ENCODE measurements around the gene ATXN1. TPM values are rescaled to one million over a fixed set of nuclear protein-coding genes. Genes with fewer than 3 reads are reported as not detected.

The ATXN1 gene
- total RNA-seq, 1 experiment from 2014 or later: 5.6 TPM

GRCh38 chr6:16671302-16672289 lies 89.7 kb downstream of the ATXN1 start:
- H3K79me2 ChIP-seq (ENCODE audit: insufficient read depth, low read length): no peaks in the 10 kb centered on the region
- no peak overlapping the region; a peak in 1 of 7 replicates for H3K27ac Mint-ChIP-seq
- no peak overlapping the region for H3K4me2 ChIP-seq (ENCODE audit: insufficient read depth, insufficient read length, low read length)
- H4K20me1 ChIP-seq (ENCODE audit: control insufficient read depth, insufficient read depth, insufficient read length): no peaks in the 10 kb centered on the region
- TF ChIP-seq CTCF (conservative IDR thresholded peaks at IDR 0.05): no peak
- H3K4ac ChIP-seq (ENCODE audit: low read depth, low read length): no peak overlapping the region
- H3K56ac ChIP-seq (ENCODE audit: insufficient read length, low read depth, low read length): no peak overlapping the region
- H2BK20ac ChIP-seq (ENCODE audit: low read depth, low read length, poor library complexity, severe bottlenecking): no peak overlapping the region
- no peaks in the 10 kb centered on the region for H3K79me1 ChIP-seq (ENCODE audit: insufficient read depth, low read depth, low read length, poor library complexity, severe bottlenecking)
- H3K18ac ChIP-seq (ENCODE audit: insufficient read length, low read depth, low read length): no peak overlapping the region
- no peak overlapping the region for H4K5ac ChIP-seq (ENCODE audit: insufficient read length, low read depth, low read length)
- no peak overlapping the region for H3K23ac ChIP-seq (ENCODE audit: insufficient read length, low read depth, low read length)
- no peaks in the 10 kb centered on the region for H3K23me2 ChIP-seq (ENCODE audit: insufficient read length, low read depth, low read length, poor library complexity, severe bottlenecking)
- no peaks in the 10 kb centered on the region for H3K27me3 Mint-ChIP-seq (ENCODE audit: low read depth)
- no peaks in the 10 kb centered on the region for H3K36me3 Mint-ChIP-seq (ENCODE audit: insufficient read depth in 1 of 3, low read depth in 3 of 3)
- no peaks in the 10 kb centered on the region for H3K9me3 Mint-ChIP-seq
- no peak overlapping the region for H3K4me3 Mint-ChIP-seq
- H2BK120ac ChIP-seq (ENCODE audit: low read depth, low read length, poor library complexity, severe bottlenecking): no peak overlapping the region
- no CpG with 5 or more reads among the region's 6 CpGs for WGBS (ENCODE audit: extremely low coverage, insufficient read length, low lambda C conversion rate)
- H3K27me3 ChIP-seq (ENCODE audit: insufficient read depth, low read length): no peaks in the 10 kb centered on the region
- no peak overlapping the region for H2AK5ac ChIP-seq (ENCODE audit: insufficient read length, low read length)
- DNase-seq: no peak
- H4K8ac ChIP-seq (replicated peaks; ENCODE audit: insufficient read length, low read depth, low read length): no peak overlapping the region
- H2AFZ ChIP-seq (ENCODE audit: low read length): no peak overlapping the region
- H3K9me3 ChIP-seq (ENCODE audit: control insufficient read depth, low read depth, low read length): no peaks in the 10 kb centered on the region
- H3K4me1 Mint-ChIP-seq: peaks cover 9 to 17% of the 10 kb centered on the region in 2 experiments
- H3K14ac ChIP-seq (ENCODE audit: insufficient read depth, low read length): no peak overlapping the region
- H2BK12ac ChIP-seq (ENCODE audit: insufficient read length, low read depth, low read length): no peak overlapping the region
- H3K9ac ChIP-seq (ENCODE audit: extremely low read depth, insufficient read length, low read length): no peak overlapping the region
- no peak overlapping the region for H2BK15ac ChIP-seq (ENCODE audit: low read depth, low read length)
- no peak overlapping the region for H2BK5ac ChIP-seq (ENCODE audit: insufficient read length, low read length)
- no peaks in the 10 kb centered on the region; the same call in 1 of the 2 replicates for H3K4me1 ChIP-seq (ENCODE audit: insufficient read depth, low read length)
- H3T11ph ChIP-seq (ENCODE audit: low read length): no peak overlapping the region
- no peak overlapping the region for H3K27ac ChIP-seq (ENCODE audit: insufficient read length, low read depth, low read length)
- no peak overlapping the region for H4K91ac ChIP-seq (ENCODE audit: insufficient read length, low read depth, low read length)
